Activated CD4-positive, alpha-beta T cell treated with anti-CD3 and anti-CD28 coated beads, Interleukin-2, amount 10 ng/mL, durations not matched to agents 24 days and 14 days (primary cell): ENCODE results near the gene SRSF6. TPM values are rescaled to one million over a fixed set of nuclear protein-coding genes. Genes with fewer than 3 reads are reported as not detected.
"Not testable (repeated sequence)": the region's sequence is repeated elsewhere in the genome, so short reads cannot be mapped to it uniquely, and the experiment has no call there.

ENCODE experiments used
- DNase-seq: peaks from one replicate; pipeline ENCODE4 v3.0.0; 2022
- H3K27ac Mint-ChIP-seq: one replicate; pipeline ENCODE4 v1.8.0; 2022; ENCODE audit warnings: mild to moderate bottlenecking, mixed read lengths
- H3K27me3 Mint-ChIP-seq: one replicate; pipeline ENCODE4 v1.8.0; 2022; ENCODE audit warnings: mixed read lengths
- H3K36me3 Mint-ChIP-seq: one replicate; pipeline ENCODE4 v1.8.0; 2022; ENCODE audit warnings: low read depth, mild to moderate bottlenecking, mixed read lengths
- H3K4me1 Mint-ChIP-seq: one replicate; pipeline ENCODE4 v1.8.0; 2021; ENCODE audit warnings: mixed read lengths
- H3K4me3 Mint-ChIP-seq: one replicate; pipeline ENCODE4 v1.8.0; 2022; ENCODE audit warnings: mild to moderate bottlenecking, moderate library complexity, mixed read lengths
- H3K9me3 Mint-ChIP-seq: one replicate; pipeline ENCODE4 v1.8.0; 2021; ENCODE audit warnings: mixed read lengths
- intact Hi-C: fragments of 100-400 bp; cut with micrococcal nuclease; formaldehyde crosslinking; loops from one replicate; pipeline ENCODE4 v1.15.1; 2023
- total RNA-seq: library from RNA; stranded (reverse); gene quantifications from 2 replicates; pipeline ENCODE4 v1.2.3, GENCODE V29; 2022

SRSF6 gene
- total RNA-seq, 1 donor from 2014 or later, result 206 TPM

DNA sequence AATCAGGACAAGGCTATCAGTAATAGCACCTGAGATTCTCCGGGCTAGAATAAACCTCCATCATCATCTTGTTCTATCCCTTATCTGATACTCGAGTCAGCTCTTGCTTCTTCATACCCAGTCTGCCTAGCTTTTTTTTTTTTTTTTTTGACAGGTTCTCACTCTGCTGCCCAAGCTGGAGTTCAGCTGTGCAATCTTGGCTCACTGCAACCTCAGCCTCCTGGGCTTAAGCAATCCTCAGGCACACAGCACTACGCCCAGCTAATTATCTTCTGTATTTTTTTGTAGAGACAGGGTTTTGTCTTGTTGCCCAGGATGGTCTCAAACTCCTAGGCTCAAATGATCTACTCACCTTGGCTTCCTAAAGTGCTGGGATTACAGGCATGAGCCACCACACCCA lies 19.5 kb downstream of the SRSF6 start:
- intact Hi-C loops, result no loop called here
- H3K4me1 Mint-ChIP-seq, result no peaks in the 10 kb centered on the region
- DNase-seq, result no peak
- no peaks in the 10 kb centered on the region for H3K9me3 Mint-ChIP-seq
- peaks cover 31% of the 10 kb centered on the region for H3K27me3 Mint-ChIP-seq
- H3K27ac Mint-ChIP-seq, result no peak overlapping the region
- no peak overlapping the region for H3K4me3 Mint-ChIP-seq
- H3K36me3 Mint-ChIP-seq, result no peaks in the 10 kb centered on the region

DNA sequence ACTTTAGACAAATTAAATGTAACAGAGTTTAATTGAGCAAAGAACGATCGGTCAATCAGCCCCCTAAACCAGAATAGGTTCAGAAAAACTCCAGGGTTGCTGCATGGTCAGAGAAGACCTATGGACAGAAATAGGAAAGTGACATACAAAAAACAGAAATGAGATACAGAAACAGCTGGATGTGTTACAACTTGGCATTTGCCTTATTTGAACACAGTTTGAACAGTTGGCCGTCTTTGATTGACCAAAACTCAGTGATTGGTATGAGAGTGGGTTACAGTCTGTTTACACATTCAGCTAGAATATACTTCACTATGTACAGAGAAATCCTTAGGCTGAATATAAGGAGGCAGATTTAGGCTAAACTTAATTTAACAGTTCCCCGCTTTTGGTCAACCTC lies 19.9 kb downstream of the SRSF6 start:
- H3K27ac Mint-ChIP-seq, result no peak overlapping the region
- no peaks in the 10 kb centered on the region for H3K9me3 Mint-ChIP-seq
- intact Hi-C loops, result no loop called here
- no peaks in the 10 kb centered on the region for H3K4me1 Mint-ChIP-seq
- no peaks in the 10 kb centered on the region for H3K36me3 Mint-ChIP-seq
- H3K4me3 Mint-ChIP-seq, result no peak overlapping the region
- H3K27me3 Mint-ChIP-seq, result peaks cover 31% of the 10 kb centered on the region
- no peak for DNase-seq

DNA sequence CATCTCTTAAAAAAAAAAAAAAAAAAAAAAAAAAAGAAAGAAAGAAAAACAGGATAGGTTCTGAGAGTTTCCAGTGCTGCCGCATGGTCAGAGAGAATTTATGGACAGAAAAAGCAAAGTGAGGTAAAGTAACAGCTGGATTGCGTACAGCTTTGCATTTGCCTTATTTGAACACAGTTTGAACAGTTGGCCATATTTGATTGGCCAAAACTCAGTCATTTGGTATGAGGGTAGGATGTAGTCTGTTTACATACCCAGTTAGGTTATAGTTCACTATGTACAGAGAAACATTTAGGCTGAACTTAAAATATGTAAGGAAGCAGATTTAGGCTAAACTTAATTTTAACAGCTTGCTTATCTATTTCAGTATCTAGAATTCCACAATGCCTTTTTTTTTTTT lies 32.3 kb downstream of the SRSF6 start:
- Mint-ChIP-seq H3K4me3 (no peak overlapping the region), H3K4me1 (peaks cover 6% of the 10 kb centered on the region), H3K36me3 (peaks cover 1% of the 10 kb centered on the region), H3K27ac (no peak overlapping the region), H3K9me3 (no peaks in the 10 kb centered on the region), H3K27me3 (no peaks in the 10 kb centered on the region)
- intact Hi-C loops, result no loop called here
- DNase-seq, result no peak

DNA sequence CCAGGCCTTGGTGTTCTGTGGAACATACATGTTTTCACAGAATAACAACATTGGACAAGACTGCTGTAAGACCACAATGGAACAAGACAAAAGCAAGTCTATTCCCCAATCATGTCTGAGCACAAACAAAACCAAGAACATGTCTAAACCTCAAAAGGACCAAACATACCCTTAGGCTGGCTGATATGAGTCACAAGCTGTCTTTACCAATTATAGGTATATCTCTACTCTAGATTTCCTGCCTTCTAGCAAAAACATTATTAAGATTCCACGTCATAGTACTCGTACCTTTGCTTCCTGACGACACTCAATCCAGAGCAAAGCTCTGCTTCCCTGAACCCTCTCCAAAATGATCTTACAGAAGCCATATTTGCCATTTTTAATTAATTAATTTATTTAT lies 34.4 kb downstream of the SRSF6 start:
- Mint-ChIP-seq H3K27ac (peak overlapping the region; percentile 28), H3K9me3 (no peaks in the 10 kb centered on the region), H3K4me3 (no peak overlapping the region), H3K4me1 (peaks cover 6% of the 10 kb centered on the region), H3K27me3 (no peaks in the 10 kb centered on the region), H3K36me3 (peaks cover 1% of the 10 kb centered on the region)
- intact Hi-C loops, result no loop called here
- no peak for DNase-seq

DNA sequence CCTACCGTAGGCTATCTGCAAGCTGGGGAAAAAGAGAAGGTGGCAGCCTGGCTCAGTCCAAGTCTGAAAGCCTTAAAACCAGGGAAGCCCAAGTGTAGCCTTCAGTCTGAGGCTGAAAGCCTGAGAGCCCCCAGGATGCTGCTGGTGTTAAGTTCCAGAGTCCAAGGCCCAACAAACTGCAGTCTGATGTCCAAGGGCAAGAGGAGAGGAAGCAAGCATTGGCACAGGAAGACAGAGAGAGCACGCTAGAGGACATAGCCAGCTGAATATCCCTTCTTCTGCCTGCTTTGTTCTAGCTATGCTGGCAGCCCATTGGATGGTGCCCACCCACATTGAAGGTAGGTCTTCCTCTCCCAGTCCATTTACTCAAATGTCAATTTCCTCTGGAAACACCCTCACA lies 37.7 kb downstream of the SRSF6 start:
- peaks cover 6% of the 10 kb centered on the region for H3K4me1 Mint-ChIP-seq
- H3K9me3 Mint-ChIP-seq, result no peaks in the 10 kb centered on the region
- no peaks in the 10 kb centered on the region for H3K27me3 Mint-ChIP-seq
- no peak overlapping the region for H3K27ac Mint-ChIP-seq
- intact Hi-C loops, result no loop called here
- DNase-seq, result no peak
- H3K4me3 Mint-ChIP-seq, result no peak overlapping the region
- peaks cover 1% of the 10 kb centered on the region for H3K36me3 Mint-ChIP-seq

DNA sequence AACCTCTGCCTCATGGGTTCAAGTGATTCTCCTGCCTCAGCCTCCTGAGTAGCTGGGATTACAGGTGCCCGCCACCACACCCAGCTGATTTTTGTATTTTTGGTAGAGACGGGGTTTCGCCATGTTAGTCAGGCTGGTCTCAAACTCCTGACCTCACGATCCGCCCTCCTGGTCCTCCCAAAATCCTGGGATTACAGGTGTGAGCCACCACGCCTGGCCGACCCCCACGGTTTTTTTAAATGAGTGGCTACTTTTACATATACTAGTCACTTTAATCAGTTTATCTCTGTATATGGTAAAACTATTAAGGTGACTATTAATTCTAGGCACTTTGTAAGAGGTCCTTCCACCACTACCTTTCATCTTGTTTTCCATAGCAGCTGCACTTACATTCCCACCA lies 44.3 kb downstream of the SRSF6 start:
- H3K9me3 Mint-ChIP-seq, H3K36me3 Mint-ChIP-seq, DNase-seq, intact Hi-C loops, H3K4me3 Mint-ChIP-seq, H3K27ac Mint-ChIP-seq, H3K4me1 Mint-ChIP-seq: not testable (repeated sequence)
- H3K27me3 Mint-ChIP-seq, result peaks cover 27% of the 10 kb centered on the region

DNA sequence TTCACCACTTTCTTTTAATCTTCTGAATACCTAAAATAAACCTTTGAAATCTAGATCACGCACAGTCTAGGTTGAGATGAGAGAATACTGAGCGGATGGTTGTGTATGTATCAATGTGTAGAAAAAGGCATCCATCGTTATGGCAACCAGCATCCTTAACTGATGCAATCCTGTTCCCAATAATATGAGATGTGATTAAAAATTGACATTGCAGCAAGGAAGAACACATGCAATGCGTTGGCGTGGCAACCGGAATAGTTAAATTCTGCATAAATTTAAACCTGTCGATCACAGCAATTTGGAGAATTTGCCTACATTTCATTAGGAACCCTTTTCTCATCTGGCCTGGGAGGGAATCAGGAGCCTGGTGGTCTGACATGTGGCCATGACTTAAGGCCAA lies 48.5 kb downstream of the SRSF6 start:
- intact Hi-C loops, result no loop called here
- no peak overlapping the region for H3K4me3 Mint-ChIP-seq
- H3K27ac Mint-ChIP-seq, result no peak overlapping the region
- no peak for DNase-seq
- H3K4me1 Mint-ChIP-seq, result peaks cover 3% of the 10 kb centered on the region
- H3K27me3 Mint-ChIP-seq, result peaks cover 41% of the 10 kb centered on the region
- H3K9me3 Mint-ChIP-seq, result no peaks in the 10 kb centered on the region
- no peaks in the 10 kb centered on the region for H3K36me3 Mint-ChIP-seq

DNA sequence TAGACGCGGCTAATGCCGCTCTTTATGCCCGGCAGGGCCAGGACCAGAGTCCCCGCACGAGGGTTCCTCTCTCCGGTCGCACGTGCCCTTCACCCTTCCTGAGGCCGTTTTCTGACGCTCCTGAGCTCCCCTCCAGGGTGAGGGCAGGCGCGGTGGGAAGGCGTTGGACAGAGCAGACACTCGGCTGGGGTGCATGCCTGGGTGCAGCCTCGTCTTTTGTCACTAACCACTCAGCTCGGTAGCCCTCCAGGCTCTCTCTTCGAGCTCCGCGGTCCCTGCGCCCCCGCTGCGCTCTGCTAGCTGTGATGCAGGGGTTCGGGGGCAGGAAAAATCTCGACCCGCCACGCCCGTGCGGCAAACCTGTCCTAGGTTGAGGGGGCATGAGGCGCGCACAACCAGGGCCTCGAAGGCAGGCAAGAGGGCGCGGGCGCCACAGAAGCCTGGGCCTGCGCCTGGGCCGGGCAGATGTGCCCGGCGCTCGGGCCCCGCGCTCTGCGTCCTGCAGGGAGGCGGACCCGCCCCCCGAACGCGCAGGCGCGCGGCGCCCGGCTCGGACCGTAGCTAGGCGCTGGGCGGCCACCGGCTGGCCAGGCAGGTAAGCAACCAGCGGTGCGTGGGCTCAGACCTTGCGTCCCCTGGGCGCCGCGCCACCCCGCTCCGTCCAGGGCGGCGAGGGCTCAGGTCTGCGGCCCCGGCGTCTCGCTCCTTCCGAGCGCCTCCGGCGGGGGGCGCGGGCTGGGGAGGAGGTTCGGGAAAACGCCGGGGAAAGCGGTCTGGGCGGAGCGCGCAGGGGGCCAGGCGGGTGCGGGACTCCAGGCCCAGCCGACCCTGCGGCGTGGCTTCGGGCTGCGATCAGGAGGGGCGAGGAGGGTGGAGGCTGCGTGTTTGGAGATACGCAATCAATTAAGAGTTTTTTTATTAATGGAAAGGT lies 49.7 kb downstream of the SRSF6 start, which contains the start of gene L3MBTL1:
Gene L3MBTL1, plus strand, starts transcription at position 548 of the 931 bp plus-strand sequence. CDS start 5,807 bp downstream, outside the sequence.
- H3K27ac Mint-ChIP-seq, result no peak within 1 kb of the TSS
- peak; percentile 66 for DNase-seq
- H3K27me3 Mint-ChIP-seq, result peaks cover 41% of the 10 kb centered on the region
- H3K4me3 Mint-ChIP-seq, result peak within 1 kb of the TSS; percentile 67
- intact Hi-C loops, result no loop called here
- no peaks in the 10 kb centered on the region for H3K36me3 Mint-ChIP-seq
- no peaks in the 10 kb centered on the region for H3K9me3 Mint-ChIP-seq
- H3K4me1 Mint-ChIP-seq, result peaks cover 3% of the 10 kb centered on the region

DNA sequence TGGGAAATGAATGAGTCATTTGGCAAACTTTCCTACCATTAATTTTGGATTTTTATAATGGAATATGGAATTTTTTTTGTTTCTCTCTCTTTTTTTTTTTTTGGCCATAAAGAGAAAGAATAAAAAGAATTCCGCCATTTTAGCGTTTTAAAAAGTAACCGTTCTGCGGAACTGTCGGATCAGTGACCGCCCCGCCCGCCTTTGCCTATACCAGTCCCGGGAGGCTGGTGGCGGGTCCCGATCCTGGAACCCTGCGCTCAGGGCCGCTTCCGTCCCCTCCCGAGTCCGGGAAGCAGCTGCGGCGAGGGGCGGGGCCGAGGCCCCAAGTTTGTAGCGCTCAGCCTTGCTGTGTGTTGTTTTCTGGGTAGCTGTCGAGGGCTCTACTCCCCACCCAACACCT lies 50.4 kb downstream of the SRSF6 start:
- H3K4me1 Mint-ChIP-seq, result peaks cover 3% of the 10 kb centered on the region
- no peaks in the 10 kb centered on the region for H3K36me3 Mint-ChIP-seq
- no peaks in the 10 kb centered on the region for H3K9me3 Mint-ChIP-seq
- intact Hi-C loops, result no loop called here
- peaks cover 40% of the 10 kb centered on the region for H3K27me3 Mint-ChIP-seq
- no peak overlapping the region for H3K27ac Mint-ChIP-seq
- peak overlapping the region; percentile 67 for H3K4me3 Mint-ChIP-seq
- no peak for DNase-seq

DNA sequence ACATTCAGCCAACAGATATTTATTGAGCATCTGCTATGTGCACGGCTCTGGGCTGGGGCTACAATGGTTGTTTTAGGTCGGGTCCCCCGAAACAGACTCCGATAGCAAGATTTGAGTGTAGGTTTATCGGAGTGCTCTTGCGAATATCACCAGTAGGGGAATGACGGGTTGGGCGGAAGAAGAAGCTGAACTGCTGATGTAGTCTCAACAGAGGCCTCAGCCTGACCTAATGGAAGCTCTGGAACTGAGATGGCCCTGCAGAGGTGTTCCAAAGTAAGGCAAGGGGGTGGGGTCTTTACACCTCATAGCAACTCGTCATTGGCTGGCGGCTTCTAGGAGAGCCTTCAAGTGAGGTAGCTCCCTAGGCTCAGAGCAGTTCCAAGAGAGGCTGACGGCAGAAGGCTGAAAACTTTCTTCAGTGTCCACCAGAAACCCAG lies 50.9 kb downstream of the SRSF6 start:
- Mint-ChIP-seq H3K4me1 (peaks cover 3% of the 10 kb centered on the region), H3K9me3 (no peaks in the 10 kb centered on the region), H3K4me3 (peak overlapping the region; percentile 67), H3K27me3 (peaks cover 37% of the 10 kb centered on the region), H3K36me3 (no peaks in the 10 kb centered on the region), H3K27ac (no peak overlapping the region)
- intact Hi-C loops, result no loop called here
- no peak for DNase-seq

DNA sequence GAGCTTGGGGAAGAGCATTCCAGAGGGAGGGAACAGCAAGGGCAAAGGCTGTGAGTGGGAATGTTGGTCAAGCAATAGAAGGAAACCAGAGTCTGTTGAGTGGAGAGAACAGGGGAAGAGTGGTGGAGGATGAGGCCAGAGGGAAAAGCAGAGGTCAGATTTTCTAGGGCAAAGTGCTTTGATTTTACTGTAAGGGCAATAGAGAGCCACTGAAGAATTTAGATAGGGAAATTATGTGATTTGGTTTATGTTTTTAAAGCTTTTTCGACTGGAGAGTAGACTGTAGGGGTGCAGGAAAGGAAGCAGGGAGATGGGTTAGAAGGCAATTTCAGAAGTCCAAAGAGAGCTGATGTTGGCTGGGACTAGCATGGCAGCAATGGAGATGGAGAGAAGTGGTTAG lies 54.2 kb downstream of the SRSF6 start:
- H3K9me3 Mint-ChIP-seq, result no peaks in the 10 kb centered on the region
- peaks cover 9% of the 10 kb centered on the region for H3K4me1 Mint-ChIP-seq
- DNase-seq, result no peak
- intact Hi-C loops, result no loop called here
- peaks cover 16% of the 10 kb centered on the region for H3K27me3 Mint-ChIP-seq
- peaks cover 3% of the 10 kb centered on the region for H3K36me3 Mint-ChIP-seq
- H3K27ac Mint-ChIP-seq, result no peak overlapping the region
- H3K4me3 Mint-ChIP-seq, result no peak overlapping the region

DNA sequence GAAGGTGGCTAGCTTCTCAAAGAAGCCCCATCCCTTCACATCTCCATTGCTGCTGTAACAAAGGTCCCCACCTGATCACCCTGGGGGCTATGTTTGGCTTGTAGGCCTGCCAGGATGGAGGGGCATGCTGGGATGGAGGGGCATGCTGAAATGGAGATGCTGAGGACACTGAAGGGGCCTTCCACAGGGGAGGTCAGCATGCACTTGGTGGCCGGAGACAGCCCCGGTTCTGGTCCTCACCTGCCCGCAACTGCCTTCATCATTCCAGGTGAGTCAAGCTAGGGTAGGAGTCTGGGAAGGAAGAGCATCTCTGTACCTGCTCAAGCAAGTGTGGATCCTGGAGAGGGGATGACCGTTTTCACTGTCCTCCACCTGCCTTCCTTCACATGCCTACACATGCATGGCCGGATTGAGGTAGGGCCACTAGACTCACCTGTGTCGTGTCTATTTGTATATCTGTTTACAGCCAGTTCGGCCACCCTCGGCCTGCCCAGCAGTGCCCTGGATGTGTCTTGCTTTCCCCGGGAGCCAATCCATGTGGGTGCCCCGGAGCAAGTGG lies 55.8 kb downstream of the SRSF6 start:
- intact Hi-C loops, result no loop called here
- no peak for DNase-seq
- peak overlapping the region; percentile 93 for H3K27ac Mint-ChIP-seq

More for the DNA sequence above, 55.8 kb downstream of the SRSF6 start:
- Mint-ChIP-seq H3K36me3 (peaks cover 5% of the 10 kb centered on the region), H3K4me1 (peaks cover 9% of the 10 kb centered on the region), H3K27me3 (peaks cover 10% of the 10 kb centered on the region), H3K4me3 (peak overlapping the region; percentile 97), H3K9me3 (no peaks in the 10 kb centered on the region)
